Trophoblast cell (in vitro differentiated cells and primary cell): ENCODE results near the gene PPP1R9A.

Source experiments
- DNase-seq, 2 donors: peaks; one replicate each; pipeline ENCODE4 v3.0.0-alpha.2; 2016
- H2AFZ ChIP-seq: 2 replicates; pipeline ENCODE4 v1.6.1; 2013; ENCODE audit warnings: low read length, moderate library complexity, mild to moderate bottlenecking; ENCODE audit not compliant: insufficient read depth, poor library complexity
- H2AK5ac ChIP-seq: 2 replicates; pipeline ENCODE4 v1.6.1; 2013; ENCODE audit warnings: mild to moderate bottlenecking, low read length
- H2BK120ac ChIP-seq: 2 replicates; pipeline ENCODE4 v1.6.1; 2013; ENCODE audit warnings: low read length, mild to moderate bottlenecking, moderate library complexity; ENCODE audit not compliant: insufficient read depth, poor library complexity
- H2BK12ac ChIP-seq: 2 replicates; pipeline ENCODE4 v1.6.1; 2013; ENCODE audit warnings: mild to moderate bottlenecking, low read length, moderate library complexity
- H2BK5ac ChIP-seq: 2 replicates; pipeline ENCODE4 v1.6.1; 2013; ENCODE audit warnings: low read length, low read depth, moderate library complexity, mild to moderate bottlenecking; ENCODE audit not compliant: poor library complexity
- H3K14ac ChIP-seq: 2 replicates; pipeline ENCODE4 v1.6.1; 2013; ENCODE audit warnings: mild to moderate bottlenecking, low read length
- H3K18ac ChIP-seq: 2 replicates; pipeline ENCODE4 v1.6.1; 2013; ENCODE audit warnings: mild to moderate bottlenecking, low read length
- H3K23ac ChIP-seq: 2 replicates; pipeline ENCODE4 v1.6.1; 2013; ENCODE audit warnings: low read length
- H3K27ac ChIP-seq: 2 replicates; pipeline ENCODE4 v1.5.1; 2013; ENCODE audit warnings: low read depth, mild to moderate bottlenecking, inconsistent platforms, low read length, moderate library complexity
- H3K27me3 ChIP-seq: 2 replicates; pipeline ENCODE4 v1.6.1; 2013; ENCODE audit warnings: inconsistent platforms, mild to moderate bottlenecking, low read length, moderate library complexity; ENCODE audit not compliant: insufficient read depth
- H3K36me3 ChIP-seq, 2 experiments: 1 replicate in 1 of 2; 2 replicates in 1 of 2; pipeline ENCODE4 v1.6.1; 2013; ENCODE audit warnings: low read length in 2 of 2, mild to moderate bottlenecking in 2 of 2, moderate library complexity in 1 of 2; ENCODE audit not compliant: insufficient read depth in 2 of 2, control insufficient read depth in 1 of 2
- H3K4ac ChIP-seq: 2 replicates; pipeline ENCODE4 v1.6.1; 2013; ENCODE audit warnings: low read depth, mild to moderate bottlenecking, low read length, moderate library complexity
- H3K4me1 ChIP-seq, 2 experiments: 1 replicate in 1 of 2; 2 replicates in 1 of 2; pipeline ENCODE4 v1.6.1; 2013; ENCODE audit warnings: low read length in 2 of 2, mild to moderate bottlenecking in 2 of 2, moderate library complexity in 1 of 2; ENCODE audit not compliant: insufficient read depth in 2 of 2, control insufficient read depth in 1 of 2
- H3K4me2 ChIP-seq: 2 replicates; pipeline ENCODE4 v1.6.1; 2013; ENCODE audit warnings: inconsistent platforms, mild to moderate bottlenecking, low read length, moderate library complexity
- H3K4me3 ChIP-seq: 2 replicates; pipeline ENCODE4 v1.5.1; 2013; ENCODE audit warnings: mild to moderate bottlenecking, low read depth, low read length, inconsistent platforms
- H3K79me1 ChIP-seq: one replicate; pipeline ENCODE4 v1.6.1; 2013; ENCODE audit warnings: low read length
- H3K79me2 ChIP-seq: 2 replicates; pipeline ENCODE4 v1.6.1; 2013; ENCODE audit warnings: low read length, mild to moderate bottlenecking; ENCODE audit not compliant: control insufficient read depth, insufficient read depth, poor library complexity
- H3K9ac ChIP-seq: 2 replicates; pipeline ENCODE4 v1.6.1; 2013; ENCODE audit warnings: mild to moderate bottlenecking, low read length
- H3K9me3 ChIP-seq: 2 replicates; pipeline ENCODE4 v1.6.1; 2013; ENCODE audit warnings: low read depth, mild to moderate bottlenecking, control low read depth, inconsistent platforms, low read length; ENCODE audit not compliant: insufficient read depth
- H4K12ac ChIP-seq: 2 replicates; pipeline ENCODE4 v1.6.1; 2013; ENCODE audit warnings: low read depth, mild to moderate bottlenecking, low read length, moderate library complexity
- H4K8ac ChIP-seq: 2 replicates; pipeline ENCODE4 v1.6.1; 2013; ENCODE audit warnings: low read depth, mild to moderate bottlenecking, low read length, moderate library complexity
- H4K91ac ChIP-seq: one replicate; pipeline ENCODE4 v1.6.1; 2013; ENCODE audit warnings: low read depth, mild to moderate bottlenecking, low read length, moderate library complexity
- WGBS: extraction: QIAGEN DNeasy Blood & Tissue Kit; methylation state at CpG from one replicate; pipeline ENCODE4 v1.1.7; 2013; ENCODE audit warnings: missing lambda C conversion rate; ENCODE audit not compliant: insufficient read length, insufficient coverage; ENCODE audit errors: extremely low coverage; 5-methylcytosine and 5-hydroxymethylcytosine counted together

Gene PPP1R9A

GRCh38 chr7:94888551-94888950 is 18.8 kb upstream of the PPP1R9A start:
- Histone ChIP-seq H4K12ac (no peak overlapping the region), H3K14ac (no peak overlapping the region), H2BK5ac (no peak overlapping the region), H3K4me1 (no peaks in the 10 kb centered on the region), H2BK120ac (no peak overlapping the region), H2AK5ac (no peak overlapping the region), H3K27me3 (no peaks in the 10 kb centered on the region), H3K4me2 (no peak overlapping the region), H4K8ac (no peak overlapping the region), H3K9me3 (no peaks in the 10 kb centered on the region), H3K27ac (no peak overlapping the region), H3K18ac (no peak overlapping the region), H3K4me3 (no peak overlapping the region), H3K79me2 (no peaks in the 10 kb centered on the region), H3K79me1 (no peaks in the 10 kb centered on the region), H2BK12ac (no peak overlapping the region), H4K91ac (no peak overlapping the region), H3K23ac (no peak overlapping the region), H3K4ac (no peak overlapping the region), H2AFZ (no peak overlapping the region), H3K9ac (no peak overlapping the region), H3K36me3 (no peaks in the 10 kb centered on the region)
- no peak for DNase-seq
- no CpG with 5 or more reads among the region's 5 CpGs for WGBS

- Histone ChIP-seq H3K14ac (no peak overlapping the region), H4K12ac (no peak overlapping the region), H3K9ac (no peak overlapping the region), H4K91ac (no peak overlapping the region), H3K36me3 (no peaks in the 10 kb centered on the region), H2AFZ (no peak overlapping the region), H3K27me3 (no peaks in the 10 kb centered on the region), H2BK5ac (no peak overlapping the region), H3K4ac (no peak overlapping the region), H3K23ac (no peak overlapping the region), H2BK120ac (no peak overlapping the region), H3K79me1 (no peaks in the 10 kb centered on the region), H3K4me2 (no peak overlapping the region), H3K9me3 (no peaks in the 10 kb centered on the region), H2AK5ac (no peak overlapping the region), H3K18ac (no peak overlapping the region), H2BK12ac (no peak overlapping the region), H3K4me3 (no peak overlapping the region), H3K79me2 (no peaks in the 10 kb centered on the region), H4K8ac (no peak overlapping the region), H3K27ac (no peak overlapping the region), H3K4me1 (no peaks in the 10 kb centered on the region)
- no peak for DNase-seq
- no CpG with 5 or more reads among the region's 2 CpGs for WGBS
Observed at GRCh38 chr7:94888995-94889523, 18.3 kb upstream of the PPP1R9A start.

- Histone ChIP-seq H2AK5ac (no peak overlapping the region), H3K4me3 (no peak overlapping the region), H3K9ac (no peak overlapping the region), H3K18ac (no peak overlapping the region), H3K27me3 (no peaks in the 10 kb centered on the region), H2BK5ac (no peak overlapping the region), H3K4me2 (no peak overlapping the region), H3K23ac (no peak overlapping the region), H3K27ac (no peak overlapping the region), H4K8ac (no peak overlapping the region), H2BK12ac (no peak overlapping the region), H3K14ac (no peak overlapping the region), H4K12ac (no peak overlapping the region), H2BK120ac (no peak overlapping the region), H3K9me3 (no peaks in the 10 kb centered on the region), H3K4me1 (no peaks in the 10 kb centered on the region), H2AFZ (no peak overlapping the region), H4K91ac (no peak overlapping the region), H3K4ac (no peak overlapping the region), H3K36me3 (no peaks in the 10 kb centered on the region), H3K79me2 (no peaks in the 10 kb centered on the region), H3K79me1 (no peaks in the 10 kb centered on the region)
- no CpG with 5 or more reads among the region's 2 CpGs for WGBS
- no peak for DNase-seq
Observed at GRCh38 chr7:94890216-94890615, 17.2 kb upstream of the PPP1R9A start.

GRCh38 chr7:94893661-94894060 is 13.7 kb upstream of the PPP1R9A start:
- Histone ChIP-seq H2BK5ac (no peak overlapping the region), H3K18ac (no peak overlapping the region), H3K36me3 (no peaks in the 10 kb centered on the region), H3K9ac (no peak overlapping the region), H2AFZ (no peak overlapping the region), H2BK120ac (no peak overlapping the region), H3K23ac (no peak overlapping the region), H3K4ac (no peak overlapping the region), H3K27ac (no peak overlapping the region), H3K79me2 (no peaks in the 10 kb centered on the region), H3K14ac (no peak overlapping the region), H4K91ac (no peak overlapping the region), H4K12ac (no peak overlapping the region), H4K8ac (no peak overlapping the region), H3K79me1 (no peaks in the 10 kb centered on the region), H2AK5ac (no peak overlapping the region), H3K4me1 (no peaks in the 10 kb centered on the region), H3K4me3 (no peak overlapping the region), H3K27me3 (no peaks in the 10 kb centered on the region), H3K4me2 (no peak overlapping the region), H3K9me3 (no peaks in the 10 kb centered on the region), H2BK12ac (no peak overlapping the region)
- no peak for DNase-seq
- WGBS = no CpG with 5 or more reads among the region's 6 CpGs
